Measurements from ENCODE around the gene ERG.

Gene ERG

GRCh38 chr21:38499296-38499695 is 1.0 kb upstream of the ERG start:
- DNase-seq, result no peak

- no peak for DNase-seq
These were observed 2.1 kb downstream of the ERG start for GRCh38 chr21:38496224-38496623.

- DNase-seq, result no peak
These were observed 2.6 kb downstream of the ERG start for GRCh38 chr21:38495696-38496095.

- no peak for DNase-seq
These were observed 3.0 kb downstream of the ERG start for GRCh38 chr21:38495242-38495641.

- DNase-seq, result no peak
These were observed 3.6 kb downstream of the ERG start for GRCh38 chr21:38494703-38495102.

- DNase-seq, result no peak
These were observed 4.0 kb downstream of the ERG start for GRCh38 chr21:38494251-38494642.

GRCh38 chr21:38493549-38494250 is 4.6 kb downstream of the ERG start:
- DNase-seq, result no peak

- DNase-seq, result no peak
These were observed 6.3 kb downstream of the ERG start for GRCh38 chr21:38492007-38492406.

- no peak for DNase-seq
These were observed 6.7 kb downstream of the ERG start for GRCh38 chr21:38491536-38491935.

- DNase-seq, result no peak
These were observed 7.8 kb downstream of the ERG start for GRCh38 chr21:38490411-38491020.

GRCh38 chr21:38489729-38490128 is 8.5 kb downstream of the ERG start:
- DNase-seq, result no peak

- DNase-seq, result no peak
These were observed 9.0 kb downstream of the ERG start for GRCh38 chr21:38489271-38489652.

- DNase-seq, result no peak
These were observed 9.5 kb downstream of the ERG start for GRCh38 chr21:38488640-38489270.

GRCh38 chr21:38487901-38488639 is 10.2 kb downstream of the ERG start:
- no peak for DNase-seq

- DNase-seq, result no peak
These were observed 11.6 kb downstream of the ERG start for GRCh38 chr21:38486706-38487105.

GRCh38 chr21:38486221-38486620 is 12.1 kb downstream of the ERG start:
- DNase-seq, result no peak

GRCh38 chr21:38479641-38480525 is 18.4 kb downstream of the ERG start:
- DNase-seq, result no peak

GRCh38 chr21:38478782-38479181 is 19.5 kb downstream of the ERG start:
- no peak for DNase-seq

GRCh38 chr21:38477226-38477625 is 21.1 kb downstream of the ERG start:
- no peak for DNase-seq

GRCh38 chr21:38476385-38476784 is 21.9 kb downstream of the ERG start:
- DNase-seq, result no peak

- DNase-seq, result no peak
These were observed 22.8 kb downstream of the ERG start for GRCh38 chr21:38475519-38475918.

GRCh38 chr21:38474796-38475195 is 23.5 kb downstream of the ERG start:
- no peak for DNase-seq

- no peak for DNase-seq
These were observed 24.2 kb downstream of the ERG start for GRCh38 chr21:38474124-38474523.
